Fibroblast of skin of scalp (primary cell): ENCODE results near the gene CENPO.

Source experiments
- DNase-seq: peaks from one replicate; pipeline ENCODE4 v3.0.0-alpha.2; 2013

The CENPO gene

GRCh38 chr2:24824966-24825882 lies 32.0 kb downstream of the CENPO start:
- DNase-seq, result no peak

GRCh38 chr2:24825883-24826772 lies 32.9 kb downstream of the CENPO start:
- peak; percentile 33 for DNase-seq

GRCh38 chr2:24826773-24827145 lies 33.5 kb downstream of the CENPO start:
- DNase-seq, result no peak

GRCh38 chr2:24827321-24828237 lies 34.4 kb downstream of the CENPO start:
- DNase-seq, result peak; percentile 84

GRCh38 chr2:24828238-24828996 lies 35.2 kb downstream of the CENPO start:
- DNase-seq, result no peak

- peak; percentile 46 for DNase-seq
Observed at GRCh38 chr2:24830351-24830750, 37.1 kb downstream of the CENPO start.

GRCh38 chr2:24830786-24831185 lies 37.6 kb downstream of the CENPO start:
- DNase-seq, result no peak

- DNase-seq, result no peak
Observed at GRCh38 chr2:24831221-24832072, 38.2 kb downstream of the CENPO start.

- no peak for DNase-seq
Observed at GRCh38 chr2:24832073-24832461, 38.8 kb downstream of the CENPO start.

GRCh38 chr2:24832521-24832920 lies 39.3 kb downstream of the CENPO start:
- no peak for DNase-seq

- DNase-seq, result peak; percentile 38
Observed at GRCh38 chr2:24832931-24833701, 39.9 kb downstream of the CENPO start.

- DNase-seq, result no peak
Observed at GRCh38 chr2:24833821-24834732, 40.9 kb downstream of the CENPO start.

- DNase-seq, result no peak
Observed at GRCh38 chr2:24834733-24835395, 41.6 kb downstream of the CENPO start.

GRCh38 chr2:24835411-24835810 lies 42.2 kb downstream of the CENPO start:
- peak; percentile 71 for DNase-seq

GRCh38 chr2:24836206-24836605 lies 43.0 kb downstream of the CENPO start:
- no peak for DNase-seq

GRCh38 chr2:24836706-24837105 lies 43.5 kb downstream of the CENPO start:
- no peak for DNase-seq

GRCh38 chr2:24837996-24838513 lies 44.8 kb downstream of the CENPO start:
- no peak for DNase-seq

- DNase-seq, result no peak
Observed at GRCh38 chr2:24838541-24838940, 45.3 kb downstream of the CENPO start.
